Naive thymus-derived CD8-positive, alpha-beta T cell (primary cell): ENCODE data around the gene LAPTM4A. TPM values are rescaled to one million over a fixed set of nuclear protein-coding genes. Genes with fewer than 3 reads are reported as not detected.
A peak's percentile ranks its signal among the peaks of the same experiment; 100 is the strongest.
"Not testable (repeated sequence)": the region's sequence is repeated elsewhere in the genome, so short reads cannot be mapped to it uniquely, and the experiment has no call there.

Experiments used
- ATAC-seq, 2 donors: fragments of 150-1000 bp; cut with Tn5 transposase in 1 of 2; sonication (Bioruptor Pico), chemical (Tn5 transposase) in 1 of 2; 1 replicate in 1 of 2; 2 replicates in 1 of 2; pipeline ENCODE4 v1.10.0; 2021; ENCODE audit warnings: mild to moderate bottlenecking in 2 of 2, moderate library complexity in 2 of 2
- POLR2A ChIA-PET: fragments of 350-600 bp; sonication (Branson Sonifier 250); formaldehyde crosslinking; loops from one replicate; lab custom pipeline; 2021; ENCODE audit warnings: antibody characterized with exemption; lab: Charles Lee
- DNase-seq, 10 donors: peaks; one replicate each; pipeline versions ENCODE4 v3.0.0 to v3.0.0-alpha.2; 2020 to 2022
- H3K27ac Mint-ChIP-seq, 10 donors: one replicate each; pipeline ENCODE4 v1.8.0; 2020 to 2022; ENCODE audit warnings: mild to moderate bottlenecking in 10 of 10, mixed read lengths in 10 of 10, moderate library complexity in 4 of 10, inconsistent platforms in 1 of 10
- H3K27me3 Mint-ChIP-seq, 5 donors: one replicate each; pipeline ENCODE4 v1.8.0; 2021 to 2022; ENCODE audit warnings: mixed read lengths in 5 of 5
- H3K36me3 Mint-ChIP-seq, 3 donors: one replicate each; pipeline ENCODE4 v1.8.0; 2020 to 2022; ENCODE audit warnings: mixed read lengths in 3 of 3, mild to moderate bottlenecking in 2 of 3, inconsistent platforms in 1 of 3
- H3K4me1 Mint-ChIP-seq, 4 donors: one replicate each; pipeline ENCODE4 v1.8.0; 2021 to 2022; ENCODE audit warnings: mixed read lengths in 4 of 4
- H3K4me3 Mint-ChIP-seq, 10 donors: one replicate each; pipeline ENCODE4 v1.8.0; 2020 to 2022; ENCODE audit warnings: mild to moderate bottlenecking in 10 of 10, mixed read lengths in 10 of 10, moderate library complexity in 6 of 10, inconsistent platforms in 1 of 10
- H3K9me3 Mint-ChIP-seq, 9 donors: one replicate each; pipeline ENCODE4 v1.8.0; 2020 to 2022; ENCODE audit warnings: mixed read lengths in 9 of 9, mild to moderate bottlenecking in 3 of 9, inconsistent platforms in 1 of 9, moderate library complexity in 1 of 9
- polyA plus RNA-seq, 3 donors: library from polyadenylated mRNA; unstranded; fragments of 300-500 nt; fragmentation: Illumina TruSeq; gene quantifications; one replicate each; pipeline ENCODE4 v1.2.3, GENCODE V29; 2021
- total RNA-seq, 8 experiments: library from RNA in 2 of 8; stranded (reverse) in 2 of 8; gene quantifications; one replicate each; pipeline ENCODE4 v1.2.3 and lab custom pipeline; 2021 to 2026

LAPTM4A gene
- total and polyA plus RNA-seq, 5 experiments from 2014 or later: 45.7 to 100 (median 88.7) TPM

GRCh38 chr2:20089715-20090464 lies 38.5 kb upstream of the LAPTM4A start:
- Mint-ChIP-seq H3K36me3 (no peaks in the 10 kb centered on the region), H3K27me3 (peaks cover 12 to 40% (median 19%) of the 10 kb centered on the region in 5 donors), H3K4me1 (no peaks in the 10 kb centered on the region), H3K9me3 (no peaks in the 10 kb centered on the region), H3K27ac (no peak overlapping the region), H3K4me3 (no peak overlapping the region)
- POLR2A ChIA-PET: no interaction called here
- ATAC-seq: no peak
- DNase-seq: no peak

- H3K4me1 Mint-ChIP-seq, POLR2A ChIA-PET, H3K36me3 Mint-ChIP-seq, H3K27me3 Mint-ChIP-seq, DNase-seq, H3K9me3 Mint-ChIP-seq, H3K27ac Mint-ChIP-seq, ATAC-seq, H3K4me3 Mint-ChIP-seq: not testable (repeated sequence)
These were observed 34.5 kb upstream of the LAPTM4A start for GRCh38 chr2:20085909-20086308.

DNA sequence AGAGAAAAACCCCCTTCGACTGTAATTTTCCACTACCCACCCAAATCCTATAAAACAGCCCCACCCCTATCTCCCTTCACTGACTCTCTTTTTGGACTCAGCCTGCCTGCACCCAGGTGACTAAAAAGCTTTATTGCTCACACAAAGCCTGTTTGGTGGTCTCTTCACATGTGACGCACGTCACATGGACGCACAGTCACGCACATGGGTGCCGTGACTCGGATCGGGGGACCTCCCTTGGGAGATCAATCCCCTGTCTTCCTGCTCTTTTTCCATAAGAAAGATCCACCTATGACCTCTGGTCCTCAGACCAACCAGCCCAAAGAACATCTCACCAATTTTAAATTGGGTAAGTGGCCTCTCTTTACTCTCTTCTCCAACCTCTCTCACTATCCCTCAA lies 31.4 kb upstream of the LAPTM4A start:
- not testable (repeated sequence) for H3K27me3 Mint-ChIP-seq, DNase-seq, H3K4me3 Mint-ChIP-seq, H3K27ac Mint-ChIP-seq, H3K4me1 Mint-ChIP-seq, ATAC-seq, H3K36me3 Mint-ChIP-seq, H3K9me3 Mint-ChIP-seq
- POLR2A ChIA-PET: interaction anchor here (0.7 kb wide), 1 partner anchor 108 kb away, joined by 5 read pairs; no protein-coding TSS in a partner anchor

DNA sequence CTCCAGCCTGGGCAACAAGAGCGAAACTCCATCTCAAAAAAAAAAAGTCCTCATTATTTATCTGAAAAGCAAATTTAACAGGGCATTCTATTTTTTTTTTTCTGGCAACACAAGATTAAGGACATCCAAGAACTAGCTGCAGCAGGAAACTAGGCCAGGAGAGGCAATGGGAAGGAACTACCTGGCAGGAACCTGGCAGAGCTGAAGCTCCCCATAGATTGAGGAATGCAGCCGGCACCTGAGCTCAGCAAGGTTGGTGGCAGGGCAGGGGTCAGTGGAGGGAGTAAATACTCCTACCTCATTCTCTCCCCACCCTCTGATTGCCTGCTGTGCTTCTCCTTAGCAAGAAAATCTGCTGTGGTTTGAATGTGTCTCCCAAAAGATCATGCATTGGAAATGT lies 30.4 kb upstream of the LAPTM4A start:
- H3K36me3 Mint-ChIP-seq: no peaks in the 10 kb centered on the region
- H3K4me3 Mint-ChIP-seq: no peak overlapping the region
- H3K4me1 Mint-ChIP-seq: no peaks in the 10 kb centered on the region
- no peaks in the 10 kb centered on the region for H3K9me3 Mint-ChIP-seq
- DNase-seq (no peak), ATAC-seq (no peak)
- H3K27me3 Mint-ChIP-seq: peaks cover 0 to 3% (median 2%) of the 10 kb centered on the region in 5 donors
- H3K27ac Mint-ChIP-seq: no peak overlapping the region
- POLR2A ChIA-PET: no interaction called here

- peaks cover 0 to 11% (median 4%) of the 10 kb centered on the region in 5 donors for H3K27me3 Mint-ChIP-seq
- ATAC-seq (no peak), DNase-seq (no peak)
- no peaks in the 10 kb centered on the region for H3K4me1 Mint-ChIP-seq
- H3K9me3 Mint-ChIP-seq: no peaks in the 10 kb centered on the region
- no peak overlapping the region for H3K4me3 Mint-ChIP-seq
- no peaks in the 10 kb centered on the region for H3K36me3 Mint-ChIP-seq
- POLR2A ChIA-PET: no interaction called here
- H3K27ac Mint-ChIP-seq: no peak overlapping the region
These were observed 29.5 kb upstream of the LAPTM4A start for GRCh38 chr2:20080839-20081415.

- no peak overlapping the region for H3K27ac Mint-ChIP-seq
These were observed 29.0 kb upstream of the LAPTM4A start for GRCh38 chr2:20080428-20080827.

GRCh38 chr2:20079546-20080115 lies 28.2 kb upstream of the LAPTM4A start:
- DNase-seq (no peak), ATAC-seq (no peak)
- POLR2A ChIA-PET: no interaction called here
- H3K36me3 Mint-ChIP-seq: no peaks in the 10 kb centered on the region
- H3K4me1 Mint-ChIP-seq: no peaks in the 10 kb centered on the region
- no peak overlapping the region for H3K27ac Mint-ChIP-seq
- H3K4me3 Mint-ChIP-seq: no peak overlapping the region
- H3K27me3 Mint-ChIP-seq: peaks cover 0 to 12% (median 6%) of the 10 kb centered on the region in 5 donors
- no peaks in the 10 kb centered on the region for H3K9me3 Mint-ChIP-seq

More at GRCh38 chr2:20080428-20080827, 29.0 kb upstream of the LAPTM4A start:
- no peaks in the 10 kb centered on the region for H3K4me1 Mint-ChIP-seq
- no peaks in the 10 kb centered on the region for H3K36me3 Mint-ChIP-seq
- H3K27me3 Mint-ChIP-seq: peaks cover 0 to 12% (median 5%) of the 10 kb centered on the region in 5 donors
- DNase-seq (no peak), ATAC-seq (no peak)
- no peaks in the 10 kb centered on the region for H3K9me3 Mint-ChIP-seq
- POLR2A ChIA-PET: no interaction called here
- H3K4me3 Mint-ChIP-seq: no peak overlapping the region

- DNase-seq (no peak), ATAC-seq (no peak)
- no peak overlapping the region for H3K4me3 Mint-ChIP-seq
- POLR2A ChIA-PET: no interaction called here
- no peak overlapping the region for H3K27ac Mint-ChIP-seq
- no peaks in the 10 kb centered on the region for H3K9me3 Mint-ChIP-seq
- H3K27me3 Mint-ChIP-seq: peaks cover 0 to 14% (median 9%) of the 10 kb centered on the region in 5 donors
- no peaks in the 10 kb centered on the region for H3K4me1 Mint-ChIP-seq
- no peaks in the 10 kb centered on the region for H3K36me3 Mint-ChIP-seq
These were observed 26.0 kb upstream of the LAPTM4A start for GRCh38 chr2:20077411-20077940.

DNA sequence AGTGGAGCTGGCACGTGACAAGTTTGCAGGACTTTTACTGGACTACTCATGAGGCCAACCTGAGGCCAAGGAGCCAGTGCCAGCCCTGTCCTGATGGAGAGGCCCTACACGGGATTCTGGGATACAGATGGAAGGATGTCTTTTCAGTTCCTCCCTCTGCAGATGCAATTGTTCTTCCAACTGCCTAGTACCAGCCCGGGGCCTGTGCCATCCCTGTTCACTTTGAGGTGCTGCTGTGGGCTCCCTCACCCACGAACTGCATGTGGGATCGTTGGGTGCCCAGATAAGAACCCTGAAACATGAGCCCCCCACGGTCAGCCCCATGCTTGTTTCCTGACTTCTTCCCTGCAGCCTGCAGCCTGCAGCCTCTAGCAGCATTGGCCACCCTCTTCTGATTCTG lies 25.3 kb upstream of the LAPTM4A start:
- H3K27me3 Mint-ChIP-seq: peaks cover 0 to 14% (median 9%) of the 10 kb centered on the region in 5 donors
- POLR2A ChIA-PET: no interaction called here
- ATAC-seq (no peak), DNase-seq (no peak)
- H3K4me1 Mint-ChIP-seq: no peaks in the 10 kb centered on the region
- no peaks in the 10 kb centered on the region for H3K9me3 Mint-ChIP-seq
- no peak overlapping the region for H3K4me3 Mint-ChIP-seq
- H3K36me3 Mint-ChIP-seq: no peaks in the 10 kb centered on the region
- no peak overlapping the region for H3K27ac Mint-ChIP-seq

DNA sequence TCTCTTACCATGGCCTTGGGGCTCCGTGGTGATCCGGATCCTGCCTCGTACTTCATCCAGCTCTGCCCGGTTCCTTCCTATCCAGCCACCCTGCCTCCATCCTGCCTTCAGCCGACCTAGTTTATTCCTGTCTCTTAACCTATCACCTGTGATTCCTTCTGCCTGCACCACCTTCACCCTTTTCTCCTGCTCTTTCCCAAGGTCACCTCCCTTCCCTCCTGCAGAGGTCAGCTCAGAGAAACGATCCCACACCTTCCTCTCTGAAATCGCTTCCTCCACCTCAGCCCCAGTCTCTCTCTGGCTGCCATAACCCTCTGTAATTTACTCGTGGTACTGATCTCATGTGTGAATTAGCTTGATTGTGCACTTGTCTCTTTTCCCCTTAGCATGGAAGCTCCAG lies 23.5 kb upstream of the LAPTM4A start:
- H3K27me3 Mint-ChIP-seq: peaks cover 0 to 14% (median 9%) of the 10 kb centered on the region in 5 donors
- H3K9me3 Mint-ChIP-seq: no peaks in the 10 kb centered on the region
- no peaks in the 10 kb centered on the region for H3K4me1 Mint-ChIP-seq
- no peak for ATAC-seq
- DNase-seq: no peak
- no peaks in the 10 kb centered on the region for H3K36me3 Mint-ChIP-seq
- H3K4me3 Mint-ChIP-seq: no peak overlapping the region
- POLR2A ChIA-PET: no interaction called here
- peak overlapping the region in 1 of 10 donors; percentile 21 for H3K27ac Mint-ChIP-seq

GRCh38 chr2:20074046-20074648 lies 22.7 kb upstream of the LAPTM4A start:
- H3K4me3 Mint-ChIP-seq, H3K4me1 Mint-ChIP-seq, H3K9me3 Mint-ChIP-seq, ATAC-seq, DNase-seq, POLR2A ChIA-PET, H3K27ac Mint-ChIP-seq, H3K36me3 Mint-ChIP-seq: not testable (repeated sequence)
- peaks cover 0 to 14% (median 9%) of the 10 kb centered on the region in 5 donors for H3K27me3 Mint-ChIP-seq

GRCh38 chr2:20073460-20073859 lies 22.0 kb upstream of the LAPTM4A start:
- no peak overlapping the region for H3K27ac Mint-ChIP-seq
- H3K4me3 Mint-ChIP-seq: no peak overlapping the region
- no peaks in the 10 kb centered on the region for H3K4me1 Mint-ChIP-seq
- ATAC-seq (no peak), DNase-seq (no peak)
- no peaks in the 10 kb centered on the region for H3K36me3 Mint-ChIP-seq
- POLR2A ChIA-PET: no interaction called here
- H3K27me3 Mint-ChIP-seq: peaks cover 0 to 14% (median 9%) of the 10 kb centered on the region in 5 donors
- no peaks in the 10 kb centered on the region for H3K9me3 Mint-ChIP-seq
